MCF 10A (cell line): Measurements from ENCODE around the gene RSL1D1. TPM values are rescaled to one million over a fixed set of nuclear protein-coding genes. Genes with fewer than 3 reads are reported as not detected.
A peak's percentile ranks its signal among the peaks of the same experiment; 100 is the strongest.

Experiments
- BruUV-seq: library from RNA; stranded (reverse); fragments of 400-500 nt; replicated peaks from 2 replicates; lab custom pipeline; 2021; lab: Mats Ljungman, UMichigan
- CTCF ChIA-PET: fragments of 300-600 bp; sonication (Branson Sonifier 250); formaldehyde crosslinking; extraction: SDS; loops from one replicate; lab custom pipeline; 2021; ENCODE audit warnings: antibody characterized with exemption, inconsistent platforms; lab: Yijun Ruan, JAX
- POLR2A ChIA-PET: fragments of 300-600, 350-650 bp; sonication (Branson Sonifier 250); formaldehyde crosslinking; extraction: SDS; loops from one replicate; lab custom pipeline; 2020; ENCODE audit warnings: antibody characterized with exemption, inconsistent platforms; lab: Yijun Ruan, JAX
- DNase-seq: peaks from one replicate; pipeline ENCODE4 v3.0.0-alpha.2; 2018; ENCODE audit not compliant: unreplicated experiment
- H3K27ac Mint-ChIP-seq: one replicate; pipeline ENCODE4 v1.8.0; 2022; ENCODE audit warnings: mild to moderate bottlenecking, low read depth, mixed read lengths; ENCODE audit not compliant: unreplicated experiment
- H3K27me3 Mint-ChIP-seq: one replicate; pipeline ENCODE4 v1.8.0; 2022; ENCODE audit warnings: mixed read lengths; ENCODE audit not compliant: insufficient read depth, unreplicated experiment
- H3K36me3 Mint-ChIP-seq: one replicate; pipeline ENCODE4 v1.8.0; 2022; ENCODE audit warnings: mild to moderate bottlenecking, moderate library complexity, mixed read lengths; ENCODE audit not compliant: insufficient read depth, unreplicated experiment
- H3K4me1 Mint-ChIP-seq: one replicate; pipeline ENCODE4 v1.8.0; 2022; ENCODE audit warnings: mixed read lengths; ENCODE audit not compliant: insufficient read depth, unreplicated experiment
- H3K4me3 Mint-ChIP-seq: one replicate; pipeline ENCODE4 v1.8.0; 2022; ENCODE audit warnings: mild to moderate bottlenecking, moderate library complexity, mixed read lengths; ENCODE audit not compliant: unreplicated experiment
- H3K9me3 Mint-ChIP-seq: one replicate; pipeline ENCODE4 v1.8.0; 2022; ENCODE audit warnings: mixed read lengths; ENCODE audit not compliant: unreplicated experiment
- intact Hi-C: fragments of 100-400 bp; cut with micrococcal nuclease; formaldehyde crosslinking; loops from 2 replicates; pipeline ENCODE4 v1.14.1; 2022
- total RNA-seq: library from RNA; stranded (reverse); gene quantifications from 2 replicates; pipeline ENCODE4 v1.2.3, GENCODE V29; 2022
- TF ChIP-seq, protein P1 (sequence below): fragments of 200-600 bp; IDR thresholded peaks from one replicate; pipeline ENCODE4 v1.8.0; 2022; ENCODE audit warnings: antibody characterized with exemption, mild to moderate bottlenecking; ENCODE audit not compliant: unreplicated experiment

The RSL1D1 gene
- total RNA-seq, 1 experiment from 2014 or later: 406 TPM

DNA sequence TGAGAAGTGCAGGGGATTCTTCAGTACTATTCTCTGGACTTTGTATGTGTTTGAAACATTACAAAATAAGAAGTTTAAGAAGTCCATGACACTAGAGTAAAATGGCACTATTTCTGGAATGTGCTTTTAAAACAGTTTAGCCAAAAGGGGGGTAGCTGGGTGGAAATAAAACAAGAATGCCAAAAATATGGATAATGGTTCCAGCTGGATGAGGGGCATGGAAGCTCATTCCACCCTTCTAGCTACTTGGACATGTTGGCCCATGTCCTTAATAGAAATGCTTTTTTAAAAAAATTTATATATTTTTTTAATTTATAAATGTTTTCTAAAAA is 67.3 kb downstream of the RSL1D1 start:
- H3K27me3 Mint-ChIP-seq: no peaks in the 10 kb centered on the region
- DNase-seq: no peak
- peak overlapping the region; percentile 61 for H3K4me3 Mint-ChIP-seq
- no TSS peak for BruUV-seq
- H3K4me1 Mint-ChIP-seq: peaks cover 37% of the 10 kb centered on the region
- intact Hi-C loops: loop anchor here (5.0 kb wide), 1 partner anchor 68 kb away; the partner anchor contains the start of gene RSL1D1
- peak overlapping the region; percentile 95 for H3K27ac Mint-ChIP-seq
- H3K9me3 Mint-ChIP-seq: no peaks in the 10 kb centered on the region
- ChIA-PET POLR2A (interaction anchor here (0.5 to 7.0 kb wide), 6 partner anchors 8 to 67 kb away, joined by 3 to 115 read pairs (median 25); partner anchors contain the start of genes RSL1D1 and ZC3H7A), CTCF (interaction anchor here (0.6 to 3.8 kb wide), 5 partner anchors 10 to 378 kb away, joined by 3 to 17 read pairs (median 4); partner anchors contain the start of gene ZC3H7A)
- peaks cover 39% of the 10 kb centered on the region for H3K36me3 Mint-ChIP-seq
- TF ChIP-seq, protein P1, sequence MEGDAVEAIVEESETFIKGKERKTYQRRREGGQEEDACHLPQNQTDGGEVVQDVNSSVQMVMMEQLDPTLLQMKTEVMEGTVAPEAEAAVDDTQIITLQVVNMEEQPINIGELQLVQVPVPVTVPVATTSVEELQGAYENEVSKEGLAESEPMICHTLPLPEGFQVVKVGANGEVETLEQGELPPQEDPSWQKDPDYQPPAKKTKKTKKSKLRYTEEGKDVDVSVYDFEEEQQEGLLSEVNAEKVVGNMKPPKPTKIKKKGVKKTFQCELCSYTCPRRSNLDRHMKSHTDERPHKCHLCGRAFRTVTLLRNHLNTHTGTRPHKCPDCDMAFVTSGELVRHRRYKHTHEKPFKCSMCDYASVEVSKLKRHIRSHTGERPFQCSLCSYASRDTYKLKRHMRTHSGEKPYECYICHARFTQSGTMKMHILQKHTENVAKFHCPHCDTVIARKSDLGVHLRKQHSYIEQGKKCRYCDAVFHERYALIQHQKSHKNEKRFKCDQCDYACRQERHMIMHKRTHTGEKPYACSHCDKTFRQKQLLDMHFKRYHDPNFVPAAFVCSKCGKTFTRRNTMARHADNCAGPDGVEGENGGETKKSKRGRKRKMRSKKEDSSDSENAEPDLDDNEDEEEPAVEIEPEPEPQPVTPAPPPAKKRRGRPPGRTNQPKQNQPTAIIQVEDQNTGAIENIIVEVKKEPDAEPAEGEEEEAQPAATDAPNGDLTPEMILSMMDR: no peak

Other genes with a start within 250 kb of the RSL1D1 start
- 1.9 and 5.8 TPM in 2 replicates for gene SNN, start 183.1 kb downstream of the RSL1D1 start, total RNA-seq
- gene TXNDC11, start 108.7 kb downstream of the RSL1D1 start, total RNA-seq: 38.2 and 43.7 TPM in 2 replicates
- 66.9 and 74.1 TPM in 2 replicates for gene ZC3H7A, start 54.3 kb downstream of the RSL1D1 start, total RNA-seq
- 163 and 199 TPM in 2 replicates for gene GSPT1, start 64.4 kb upstream of the RSL1D1 start, total RNA-seq
- gene NPIPB2, start 90.5 kb upstream of the RSL1D1 start, total RNA-seq: 17.2 and 17.4 TPM in 2 replicates
- gene TNFRSF17, start 113.7 kb upstream of the RSL1D1 start, total RNA-seq: not detected in 2 replicates
- gene SNX29, start 125.2 kb upstream of the RSL1D1 start, total RNA-seq: 12.0 and 13.6 TPM in 2 replicates